RWPE1 (cell line): ENCODE measurements around the gene DLL3.
A peak's percentile ranks its signal among the peaks of the same experiment; 100 is the strongest.

Experiments used
- CTCF ChIA-PET: fragments of 350-600 bp; sonication (Branson Sonifier 250); formaldehyde crosslinking; extraction: SDS; loops from one replicate; lab custom pipeline; 2021; lab: Yijun Ruan, JAX
- POLR2A ChIA-PET: fragments of 400-600 bp; formaldehyde crosslinking; extraction: SDS; loops from one replicate; lab custom pipeline; 2020; ENCODE audit warnings: antibody characterized with exemption; ENCODE audit not compliant: low non-redundant PET; lab: Yijun Ruan, JAX
- DNase-seq: peaks from one replicate; pipeline ENCODE4 v3.0.0; 2012; ENCODE audit warnings: low spot score
- H3K27ac ChIP-seq: fragments of 450-650 bp; 2 replicates; pipeline ENCODE4 v1.5.1; 2017
- TF ChIP-seq, protein P1 (sequence below): fragments of 450-650 bp; conservative IDR thresholded peaks from 2 replicates; pipeline ENCODE4 v1.5.1; 2017; ENCODE audit warnings: low read depth, mild to moderate bottlenecking

Gene DLL3

DNA sequence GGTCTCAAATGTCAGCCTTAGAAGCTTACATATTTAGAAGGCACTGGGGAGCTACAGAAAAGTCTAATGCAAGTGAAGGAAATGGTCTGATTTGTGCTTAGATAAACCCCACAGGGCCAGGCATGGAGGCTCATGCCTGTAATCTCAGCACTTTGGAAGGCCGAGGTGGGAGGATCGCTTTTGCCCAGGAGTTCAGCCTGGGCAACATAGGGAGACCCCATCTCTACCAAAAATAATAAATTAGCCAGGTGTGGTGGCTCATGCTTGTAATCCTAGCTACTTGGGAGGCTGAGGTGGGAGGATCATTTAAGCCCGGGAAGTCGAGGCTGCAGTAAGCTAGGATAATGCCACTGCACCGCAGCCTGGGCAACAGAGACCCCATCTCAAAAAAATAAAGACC, 2.7 kb upstream of the DLL3 start:
- no peak overlapping the region for H3K27ac ChIP-seq
- CTCF ChIA-PET: interaction anchor here (0.5 to 0.6 kb wide), 2 partner anchors 162 to 638 kb away, joined by 3 read pairs; no protein-coding TSS in a partner anchor
- POLR2A ChIA-PET: no interaction called here
- TF ChIP-seq, protein P1, sequence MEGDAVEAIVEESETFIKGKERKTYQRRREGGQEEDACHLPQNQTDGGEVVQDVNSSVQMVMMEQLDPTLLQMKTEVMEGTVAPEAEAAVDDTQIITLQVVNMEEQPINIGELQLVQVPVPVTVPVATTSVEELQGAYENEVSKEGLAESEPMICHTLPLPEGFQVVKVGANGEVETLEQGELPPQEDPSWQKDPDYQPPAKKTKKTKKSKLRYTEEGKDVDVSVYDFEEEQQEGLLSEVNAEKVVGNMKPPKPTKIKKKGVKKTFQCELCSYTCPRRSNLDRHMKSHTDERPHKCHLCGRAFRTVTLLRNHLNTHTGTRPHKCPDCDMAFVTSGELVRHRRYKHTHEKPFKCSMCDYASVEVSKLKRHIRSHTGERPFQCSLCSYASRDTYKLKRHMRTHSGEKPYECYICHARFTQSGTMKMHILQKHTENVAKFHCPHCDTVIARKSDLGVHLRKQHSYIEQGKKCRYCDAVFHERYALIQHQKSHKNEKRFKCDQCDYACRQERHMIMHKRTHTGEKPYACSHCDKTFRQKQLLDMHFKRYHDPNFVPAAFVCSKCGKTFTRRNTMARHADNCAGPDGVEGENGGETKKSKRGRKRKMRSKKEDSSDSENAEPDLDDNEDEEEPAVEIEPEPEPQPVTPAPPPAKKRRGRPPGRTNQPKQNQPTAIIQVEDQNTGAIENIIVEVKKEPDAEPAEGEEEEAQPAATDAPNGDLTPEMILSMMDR: no peak
- no peak for DNase-seq

DNA sequence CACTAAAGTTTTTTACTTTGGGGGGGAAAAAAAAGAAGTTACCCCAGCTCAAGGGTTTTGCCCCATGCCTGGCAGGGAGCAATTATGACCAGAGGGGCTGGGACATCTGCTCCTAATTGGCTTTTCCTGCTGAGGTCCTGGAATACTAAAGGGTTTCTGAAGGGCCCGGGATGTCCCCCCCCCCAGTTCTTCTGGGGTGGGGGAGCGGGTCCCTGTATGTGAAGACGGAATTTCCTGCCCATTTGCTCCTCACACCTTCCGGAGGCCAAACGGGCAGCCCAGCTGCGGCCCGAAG, 1.1 kb upstream of the DLL3 start:
- ChIA-PET CTCF (interaction anchor here (0.6 to 2.2 kb wide), 4 partner anchors 17 to 42 kb away, joined by 3 to 11 read pairs (median 5); partner anchors contain the start of genes EID2 and SELENOV), POLR2A (interaction anchor here (0.7 kb wide), 1 partner anchor 62 kb away, joined by 3 read pairs; the partner anchor contains the start of gene RPS16)
- TF ChIP-seq, protein P1: no peak
- no peak overlapping the region for H3K27ac ChIP-seq
- DNase-seq: no peak

DNA sequence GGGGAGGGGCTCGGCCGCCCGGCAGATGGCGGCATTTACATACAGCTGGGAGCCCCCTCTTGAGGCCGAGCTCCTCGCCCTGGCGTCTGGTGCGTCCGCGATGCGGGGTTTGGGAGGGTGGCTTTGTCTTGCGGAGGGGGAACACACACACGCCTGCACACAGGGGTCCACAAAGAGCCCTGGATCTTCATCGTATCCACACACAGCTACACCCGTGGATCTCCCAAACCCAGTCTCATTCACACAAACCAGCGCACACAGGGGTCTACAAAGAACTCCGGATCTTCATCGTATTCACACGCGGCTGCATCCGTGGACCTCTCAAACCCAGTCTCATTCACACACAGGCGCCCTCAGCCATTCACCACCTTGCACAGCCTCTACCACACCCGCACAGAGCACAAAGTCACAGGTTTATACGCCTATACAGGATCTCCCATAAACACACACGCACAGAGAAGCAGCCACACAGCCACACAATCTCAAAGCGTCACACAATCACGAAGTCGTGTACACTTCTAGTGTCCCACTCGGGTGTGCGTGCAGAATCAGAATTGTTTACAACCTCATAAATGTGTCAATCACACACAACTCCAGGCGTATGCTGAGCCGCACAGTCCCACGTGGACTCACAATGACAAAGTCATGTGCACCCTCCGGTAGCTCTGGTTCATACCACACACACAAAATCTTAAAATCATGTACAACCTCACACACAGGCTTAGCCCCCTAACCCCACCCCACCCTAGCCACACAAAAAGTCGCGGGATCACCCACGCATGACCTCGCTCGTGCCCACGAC, 550 bp upstream of the DLL3 start:
- POLR2A ChIA-PET: interaction anchor here (0.7 kb wide), 1 partner anchor 62 kb away, joined by 3 read pairs; the partner anchor contains the start of gene RPS16
- TF ChIP-seq, protein P1: peak; percentile 36; the same call in 1 of the 2 replicates
- no peak overlapping the region for H3K27ac ChIP-seq
- DNase-seq: no peak
- CTCF ChIA-PET: interaction anchor here (0.6 to 2.2 kb wide), 8 partner anchors 17 to 560 kb away, joined by 3 to 11 read pairs (median 5); partner anchors contain the start of genes EID2, EID2B and SELENOV

DNA sequence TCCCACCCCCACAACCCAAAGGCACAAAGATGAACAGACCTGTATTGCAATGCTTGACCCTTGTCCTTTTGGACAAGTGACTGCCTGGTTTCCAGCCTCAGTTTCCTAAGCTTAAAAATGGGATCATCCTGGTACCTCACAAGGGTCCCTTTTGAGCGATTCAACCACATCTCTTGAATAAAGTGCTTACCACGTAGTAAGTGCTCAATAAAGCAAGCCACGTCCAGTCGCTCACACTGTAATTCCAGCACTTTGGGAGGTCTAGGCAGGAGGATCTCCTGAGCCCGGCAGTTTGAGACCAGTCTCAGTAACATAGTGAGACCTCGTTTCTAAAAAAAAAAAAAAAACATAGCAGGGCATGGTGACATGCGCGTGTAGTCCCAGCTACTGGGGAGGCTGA, 1.2 kb downstream of the DLL3 start:
- no peak overlapping the region for H3K27ac ChIP-seq
- CTCF ChIA-PET: interaction anchor here (0.6 kb wide), 1 partner anchor 389 kb away, joined by 3 read pairs; no protein-coding TSS in a partner anchor
- TF ChIP-seq, protein P1: no peak
- DNase-seq: no peak
- POLR2A ChIA-PET: no interaction called here

DNA sequence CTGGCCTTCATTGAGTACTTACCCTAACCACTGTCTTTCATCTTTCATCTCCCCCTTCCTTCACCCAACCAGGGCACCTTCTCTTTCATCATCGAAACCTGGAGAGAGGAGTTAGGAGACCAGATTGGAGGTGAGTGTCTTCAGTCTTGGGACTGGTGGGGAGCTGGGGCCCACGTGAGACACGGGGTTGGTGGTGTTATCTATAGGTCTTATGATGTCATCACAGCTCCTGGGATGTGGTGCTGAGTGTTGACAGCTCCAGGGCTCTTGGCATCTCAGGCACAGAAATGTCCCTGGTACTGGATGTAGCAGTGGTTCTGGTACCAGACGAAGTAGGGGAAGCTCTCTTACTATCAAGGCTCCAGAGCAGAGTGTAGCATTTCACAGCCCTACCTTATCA, 1.8 kb downstream of the DLL3 start:
- no peak overlapping the region for H3K27ac ChIP-seq
- ChIA-PET CTCF (interaction anchor here (0.5 to 1.0 kb wide), 3 partner anchors 27 to 805 kb away, joined by 3 to 4 read pairs (median 3); no protein-coding TSS in a partner anchor), POLR2A (no interaction called here)
- TF ChIP-seq, protein P1: no peak
- DNase-seq: no peak

DNA sequence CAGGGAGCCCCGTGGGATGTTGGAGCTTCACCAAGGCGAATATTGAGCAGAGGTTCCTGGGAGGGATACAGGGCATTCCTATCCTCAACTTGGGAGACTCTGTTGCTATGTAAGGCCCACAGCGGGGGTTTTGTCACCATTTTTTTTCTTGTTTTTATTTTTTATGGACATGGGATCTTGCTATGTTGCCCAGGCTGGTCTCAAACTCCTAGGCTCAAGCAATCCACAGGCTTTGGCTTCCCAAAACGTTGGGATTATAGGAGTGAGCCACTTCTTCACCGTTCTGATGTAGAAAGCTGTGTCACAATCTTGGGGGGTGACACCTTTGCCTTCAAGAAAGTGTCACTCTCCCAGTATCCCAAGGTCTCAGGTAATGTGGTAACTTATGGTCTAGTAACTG, 2.6 kb downstream of the DLL3 start:
- no peak for DNase-seq
- CTCF ChIA-PET: interaction anchor here (0.5 to 1.0 kb wide), 2 partner anchors 27 to 804 kb away, joined by 3 to 4 read pairs; no protein-coding TSS in a partner anchor
- POLR2A ChIA-PET: no interaction called here
- H3K27ac ChIP-seq: no peak overlapping the region
- TF ChIP-seq, protein P1: no peak
